ENCODE results near the gene PRSS48.

- no peak for TF ChIP-seq CTCF (IDR thresholded peaks at IDR 0.05; ENCODE audit: low read length)
- TF ChIP-seq EZH2 (IDR thresholded peaks at IDR 0.05; ENCODE audit: borderline replicate concordance, low read length), result no peak
These were observed 34.7 kb upstream of the PRSS48 start for GRCh38 chr4:151242305-151242704.

All from OCI-LY1 (cell line).